Measurements from ENCODE around the gene TTC12. TPM values are rescaled to one million over a fixed set of nuclear protein-coding genes. Genes with fewer than 3 reads are reported as not detected.
A peak's percentile ranks its signal among the peaks of the same experiment; 100 is the strongest.

Gene TTC12, protein sequence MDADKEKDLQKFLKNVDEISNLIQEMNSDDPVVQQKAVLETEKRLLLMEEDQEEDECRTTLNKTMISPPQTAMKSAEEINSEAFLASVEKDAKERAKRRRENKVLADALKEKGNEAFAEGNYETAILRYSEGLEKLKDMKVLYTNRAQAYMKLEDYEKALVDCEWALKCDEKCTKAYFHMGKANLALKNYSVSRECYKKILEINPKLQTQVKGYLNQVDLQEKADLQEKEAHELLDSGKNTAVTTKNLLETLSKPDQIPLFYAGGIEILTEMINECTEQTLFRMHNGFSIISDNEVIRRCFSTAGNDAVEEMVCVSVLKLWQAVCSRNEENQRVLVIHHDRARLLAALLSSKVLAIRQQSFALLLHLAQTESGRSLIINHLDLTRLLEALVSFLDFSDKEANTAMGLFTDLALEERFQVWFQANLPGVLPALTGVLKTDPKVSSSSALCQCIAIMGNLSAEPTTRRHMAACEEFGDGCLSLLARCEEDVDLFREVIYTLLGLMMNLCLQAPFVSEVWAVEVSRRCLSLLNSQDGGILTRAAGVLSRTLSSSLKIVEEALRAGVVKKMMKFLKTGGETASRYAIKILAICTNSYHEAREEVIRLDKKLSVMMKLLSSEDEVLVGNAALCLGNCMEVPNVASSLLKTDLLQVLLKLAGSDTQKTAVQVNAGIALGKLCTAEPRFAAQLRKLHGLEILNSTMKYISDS
- total RNA-seq (2014; rRNA removed; shearing (Covaris generic)): 6.3 and 6.7 TPM in 2 replicates
- polyA plus RNA-seq (2016; fragmentation: Nextera tagmentation; extraction: Ambion mirVana): 4.4 and 7.7 TPM in 2 replicates

GRCh38 chr11:113314389-113315301 is at the start of gene TTC12:
Gene TTC12, plus strand, starts transcription at chr11:113314583. Its CDS starts 1,675 bp downstream, at chr11:113316258.
- Histone ChIP-seq H4K20me1 (ENCODE audit: insufficient read depth) (no peaks in the 10 kb centered on the region), H3K27ac (peak within 1 kb of the TSS; percentile 61), H3K4me2 (ENCODE audit: unreplicated experiment) (peak within 1 kb of the TSS; percentile 76), H3K4me1 (ENCODE audit: insufficient read depth) (no peaks in the 10 kb centered on the region), H3K79me2 (ENCODE audit: insufficient read depth) (no peaks in the 10 kb centered on the region), H3K36me3 (ENCODE audit: low read depth) (no peaks in the 10 kb centered on the region), H3K27me3 (replicated peaks; ENCODE audit: insufficient read depth) (no peaks in the 10 kb centered on the region), H3K9ac (peak within 1 kb of the TSS; percentile 84), H3K9me2 (ENCODE audit: insufficient read depth) (no peaks in the 10 kb centered on the region), H3K4me3 (peak within 1 kb of the TSS; percentile 88), H2AFZ (peak within 1 kb of the TSS; percentile 90), H3F3A (ENCODE audit: insufficient read depth) (no peaks in the 10 kb centered on the region), H3K9me3 (ENCODE audit: low read depth) (no peaks in the 10 kb centered on the region)
- peak; percentile 96 for DNase-seq
- WGBS, 2 experiments (ENCODE audit: low coverage in 1 of 2, low lambda C conversion rate in 2 of 2, missing lambda C conversion rate in 2 of 2): 20 to 21% methylated on average over 45 to 54 of the region's 64 CpGs
- in situ Hi-C loops (cut with MboI): loop anchor here (5.0 kb wide), 1 partner anchor 218 kb away; no protein-coding TSS in a partner anchor
- TF ChIP-seq EZH2phosphoT487 (IDR thresholded peaks at IDR 0.05; ENCODE audit: insufficient read depth, low read depth): no peak

DNA sequence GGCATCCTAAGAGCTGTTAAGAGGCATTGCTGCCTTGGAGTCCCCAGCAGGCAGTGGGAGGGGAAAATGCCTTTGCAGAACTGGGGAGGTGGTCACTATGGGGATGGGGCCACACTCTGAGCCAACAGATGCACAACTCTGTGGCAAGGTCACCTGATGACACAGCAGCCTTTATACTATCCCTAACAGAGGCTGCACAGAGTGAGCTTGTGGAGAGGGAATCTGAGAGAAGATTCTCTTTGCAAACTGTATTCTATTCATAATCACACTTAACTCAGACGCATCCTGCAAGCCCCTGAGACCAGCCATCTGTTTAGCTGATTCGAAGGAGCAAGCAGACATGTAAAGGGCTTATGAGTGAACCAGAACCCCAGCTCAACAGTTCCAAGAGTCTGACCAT is 49.0 kb upstream of the TTC12 start:
- no peaks in the 10 kb centered on the region for H4K20me1 ChIP-seq (ENCODE audit: insufficient read depth)
- no peaks in the 10 kb centered on the region for H3F3A ChIP-seq (ENCODE audit: insufficient read depth)
- H2AFZ ChIP-seq: no peak overlapping the region
- no peak overlapping the region for H3K4me3 ChIP-seq
- no peaks in the 10 kb centered on the region for H3K4me1 ChIP-seq (ENCODE audit: insufficient read depth)
- no peak for TF ChIP-seq EZH2 (IDR thresholded peaks at IDR 0.05; ENCODE audit: insufficient read depth, poor library complexity, severe bottlenecking)
- TF ChIP-seq EZH2phosphoT487 (IDR thresholded peaks at IDR 0.05; ENCODE audit: insufficient read depth, low read depth): no peak
- in situ Hi-C loops (cut with MboI): no loop called here
- H3K9me3 ChIP-seq (ENCODE audit: low read depth): no peaks in the 10 kb centered on the region
- no peaks in the 10 kb centered on the region for H3K9me2 ChIP-seq (ENCODE audit: insufficient read depth)
- WGBS, 2 experiments (ENCODE audit: low coverage in 1 of 2, low lambda C conversion rate in 2 of 2, missing lambda C conversion rate in 2 of 2): 46 to 54% methylated on average over 2 of the region's 2 CpGs
- no peaks in the 10 kb centered on the region for H3K79me2 ChIP-seq (ENCODE audit: insufficient read depth)
- no peak overlapping the region for H3K4me2 ChIP-seq (ENCODE audit: unreplicated experiment)
- no peaks in the 10 kb centered on the region; the same call in 1 of the 2 replicates for H3K27me3 ChIP-seq (replicated peaks; ENCODE audit: insufficient read depth)
- no peaks in the 10 kb centered on the region for H3K36me3 ChIP-seq (ENCODE audit: low read depth)
- no peak overlapping the region for H3K27ac ChIP-seq
- no peak overlapping the region for H3K9ac ChIP-seq
- no peak for DNase-seq

GRCh38 chr11:113267493-113267892 is 46.9 kb upstream of the TTC12 start:
- Histone ChIP-seq H3K27me3 (replicated peaks; ENCODE audit: insufficient read depth) (no peaks in the 10 kb centered on the region; the same call in 1 of the 2 replicates), H3K9me2 (ENCODE audit: insufficient read depth) (no peaks in the 10 kb centered on the region), H3K9ac (no peak overlapping the region), H3K4me1 (ENCODE audit: insufficient read depth) (no peaks in the 10 kb centered on the region), H4K20me1 (ENCODE audit: insufficient read depth) (no peaks in the 10 kb centered on the region), H3K79me2 (ENCODE audit: insufficient read depth) (no peaks in the 10 kb centered on the region), H3K27ac (no peak overlapping the region), H3K9me3 (ENCODE audit: low read depth) (no peaks in the 10 kb centered on the region), H3K4me2 (ENCODE audit: unreplicated experiment) (no peak overlapping the region), H3F3A (ENCODE audit: insufficient read depth) (no peaks in the 10 kb centered on the region), H2AFZ (no peak overlapping the region), H3K4me3 (no peak overlapping the region), H3K36me3 (ENCODE audit: low read depth) (no peaks in the 10 kb centered on the region)
- no peak for DNase-seq
- whole genome bisulfite sequencing, 2 experiments (ENCODE audit: low coverage in 1 of 2, low lambda C conversion rate in 2 of 2, missing lambda C conversion rate in 2 of 2): 76 to 79% methylated on average over 7 of the region's 7 CpGs
- in situ Hi-C loops (cut with MboI): no loop called here
- TF ChIP-seq EZH2 (IDR thresholded peaks at IDR 0.05; ENCODE audit: insufficient read depth, poor library complexity, severe bottlenecking): no peak
- TF ChIP-seq EZH2phosphoT487 (IDR thresholded peaks at IDR 0.05; ENCODE audit: insufficient read depth, low read depth): no peak

- no peak overlapping the region for H3K9ac ChIP-seq
- H3K27me3 ChIP-seq (replicated peaks; ENCODE audit: insufficient read depth): no peaks in the 10 kb centered on the region; the same call in 1 of the 2 replicates
- H3K79me2 ChIP-seq (ENCODE audit: insufficient read depth): no peaks in the 10 kb centered on the region
- no peak overlapping the region for H3K27ac ChIP-seq
- no peaks in the 10 kb centered on the region for H3K36me3 ChIP-seq (ENCODE audit: low read depth)
- H3K9me3 ChIP-seq (ENCODE audit: low read depth): no peaks in the 10 kb centered on the region
- H3K4me2 ChIP-seq (ENCODE audit: unreplicated experiment): no peak overlapping the region
- H3F3A ChIP-seq (ENCODE audit: insufficient read depth): no peaks in the 10 kb centered on the region
- no peaks in the 10 kb centered on the region for H3K9me2 ChIP-seq (ENCODE audit: insufficient read depth)
- no peak overlapping the region for H3K4me3 ChIP-seq
- in situ Hi-C loops (cut with MboI): no loop called here
- DNase-seq: no peak
- no peaks in the 10 kb centered on the region for H3K4me1 ChIP-seq (ENCODE audit: insufficient read depth)
- H2AFZ ChIP-seq: no peak overlapping the region
- no peak for TF ChIP-seq EZH2phosphoT487 (IDR thresholded peaks at IDR 0.05; ENCODE audit: insufficient read depth, low read depth)
- TF ChIP-seq EZH2 (IDR thresholded peaks at IDR 0.05; ENCODE audit: insufficient read depth, poor library complexity, severe bottlenecking): no peak
- 91 to 92% methylated on average over 2 of the region's 2 CpGs for WGBS, 2 experiments (ENCODE audit: low coverage in 1 of 2, low lambda C conversion rate in 2 of 2, missing lambda C conversion rate in 2 of 2)
- H4K20me1 ChIP-seq (ENCODE audit: insufficient read depth): no peaks in the 10 kb centered on the region
Measured at GRCh38 chr11:113269096-113269495, 45.3 kb upstream of the TTC12 start.
